HFF-Myc (cell line): ENCODE measurements around the gene AFMID.

ENCODE experiments used
- DNase-seq: peaks from one replicate; pipeline ENCODE4 v3.0.0-alpha.2; 2011; ENCODE audit warnings: low read depth; ENCODE audit errors: extremely low read depth
- H3K4me3 ChIP-seq: replicated peaks from 2 replicates; pipeline ENCODE4 v1.5.1; 2011; ENCODE audit warnings: low read depth, mild to moderate bottlenecking, control low read depth, low read length
- CTCF ChIP-seq: IDR thresholded peaks from 2 replicates; pipeline ENCODE4 v1.5.1; 2012; ENCODE audit warnings: mild to moderate bottlenecking, low read depth, low read length, control low read depth; ENCODE audit errors: missing control alignments

Gene AFMID

GRCh38 chr17:78200451-78200850 is 13.3 kb downstream of the AFMID start:
- TF ChIP-seq CTCF, result no peak
- DNase-seq, result no peak

GRCh38 chr17:78202666-78203065 is 15.5 kb downstream of the AFMID start:
- no peak for DNase-seq
- H3K4me3 ChIP-seq, result no peak overlapping the region
- TF ChIP-seq CTCF, result no peak

More at GRCh38 chr17:78200451-78200850, 13.3 kb downstream of the AFMID start:
- no peak overlapping the region for H3K4me3 ChIP-seq

DNA sequence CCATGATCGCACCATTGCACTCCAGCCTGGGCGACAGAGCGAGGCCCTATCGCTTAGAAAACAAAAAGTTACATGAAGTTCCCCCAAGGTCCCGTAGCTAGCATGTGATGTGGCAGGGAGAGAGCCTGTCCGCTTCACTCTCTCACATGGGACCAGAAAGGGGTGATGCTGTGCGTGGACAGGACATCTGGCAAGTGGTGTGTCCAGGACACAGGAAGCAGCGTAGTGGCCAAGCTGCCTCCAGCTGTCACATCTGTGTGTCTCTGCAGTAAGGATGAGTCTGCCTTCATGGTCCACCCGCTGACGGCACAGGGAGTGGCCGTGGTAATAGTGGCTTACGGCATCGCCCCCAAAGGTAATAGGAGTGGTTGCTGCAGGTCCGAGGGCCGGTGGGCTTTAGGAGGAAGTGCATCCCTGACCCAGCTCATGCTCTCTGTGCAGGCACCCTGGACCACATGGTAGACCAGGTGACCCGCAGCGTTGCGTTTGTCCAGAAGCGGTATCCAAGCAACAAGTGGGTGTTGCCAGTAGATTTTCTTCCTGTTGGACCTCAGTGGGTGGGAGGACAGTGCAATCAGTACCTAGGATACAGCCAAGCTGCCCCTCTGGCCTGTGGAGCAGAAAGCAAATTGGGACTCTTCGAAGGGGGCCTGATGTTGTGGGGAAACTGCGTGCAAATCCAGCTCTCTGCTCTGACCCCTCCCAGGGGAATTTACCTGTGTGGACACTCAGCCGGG is 17.4 kb downstream of the AFMID start:
- H3K4me3 ChIP-seq, result no peak overlapping the region
- DNase-seq, result no peak
- no peak for TF ChIP-seq CTCF

- H3K4me3 ChIP-seq, result no peak overlapping the region
- no peak for TF ChIP-seq CTCF
- no peak for DNase-seq
These were observed 18.1 kb downstream of the AFMID start for GRCh38 chr17:78205124-78205775.

GRCh38 chr17:78206298-78206697 is 19.1 kb downstream of the AFMID start:
- no peak for TF ChIP-seq CTCF
- no peak for DNase-seq
- H3K4me3 ChIP-seq, result no peak overlapping the region

DNA sequence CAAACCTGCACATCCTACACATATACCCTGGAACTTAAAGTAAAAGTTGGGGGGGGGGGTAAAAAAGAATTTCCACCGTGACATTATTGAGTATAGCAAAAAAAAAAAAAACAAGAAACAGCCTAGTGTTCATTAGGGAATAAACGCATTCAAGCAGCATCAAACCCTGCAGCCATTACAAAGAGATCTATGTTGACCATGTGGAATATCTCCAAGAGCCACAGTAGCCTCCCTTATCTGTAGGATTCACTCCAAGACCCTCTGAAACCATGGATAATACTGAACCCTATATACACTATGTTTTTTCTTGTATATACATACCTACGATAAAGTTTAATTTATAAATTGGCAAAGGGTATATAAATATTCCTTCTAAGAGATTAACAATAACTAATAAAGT is 21.3 kb downstream of the AFMID start:
- TF ChIP-seq CTCF, result no peak
- no peak for DNase-seq
- H3K4me3 ChIP-seq, result no peak overlapping the region
